HepG2 (cell line): ENCODE measurements around the gene ARHGEF10L. TPM values are rescaled to one million over a fixed set of nuclear protein-coding genes. Genes with fewer than 3 reads are reported as not detected.

Source experiments
- ATAC-seq: fragments of 200-7000 bp; cut with Tn5 transposase; 3 replicates; pipeline ENCODE4 v1.9.1; 2020; ENCODE audit warnings: mild to moderate bottlenecking, moderate library complexity
- BruUV-seq: library from RNA; stranded (reverse); fragments of 400-500 nt; replicated peaks from 2 replicates; lab custom pipeline; 2021; lab: Mats Ljungman, UMichigan
- CTCF ChIA-PET: fragments of 300-600 bp; formaldehyde crosslinking; extraction: SDS; loops from one replicate; lab custom pipeline; 2021; ENCODE audit warnings: low total read pairs, inconsistent platforms, low intra/inter-chr PET ratio; lab: Yijun Ruan, JAX
- POLR2A ChIA-PET: fragments of 350-600 bp; sonication (Branson Sonifier 250); formaldehyde crosslinking; loops from one replicate; lab custom pipeline; 2020; ENCODE audit warnings: antibody characterized with exemption, inconsistent platforms; lab: Yijun Ruan, JAX
- DNase-seq: peaks from one replicate; pipeline ENCODE4 v3.0.0-alpha.2; 2015; ENCODE audit warnings: low spot score
- FAIRE-seq: peaks from 3 replicates; lab custom pipeline; 2011; peaks lifted over from hg19 to GRCh38; lab: Jason Lieb, UNC
- H2AFZ ChIP-seq: one replicate; pipeline ENCODE4 v1.6.1; 2011; ENCODE audit warnings: low read length, inconsistent platforms
- H3K27ac ChIP-seq: fragments of 300-600 bp; 3 replicates; pipeline ENCODE4 v1.8.0; 2011; ENCODE audit warnings: mixed run types, mild to moderate bottlenecking, mixed read lengths, low read length, inconsistent platforms; ENCODE audit not compliant: insufficient read depth; ENCODE audit errors: extremely low read length
- H3K27me3 ChIP-seq, 2 experiments: fragments of 200-600 bp in 1 of 2; 2 replicates in 1 of 2; 3 replicates in 1 of 2; pipeline versions ENCODE4 v1.6.0 to v1.8.0; 2011; ENCODE audit warnings: low read length in 2 of 2, mild to moderate bottlenecking in 2 of 2, moderate library complexity in 2 of 2, inconsistent platforms in 1 of 2; ENCODE audit not compliant: insufficient read depth in 2 of 2, control insufficient read depth in 1 of 2
- H3K36me3 ChIP-seq, 2 experiments: fragments of 200-600 bp in 1 of 2; replicated peaks in 1 of 2; 2 replicates in 1 of 2; 3 replicates in 1 of 2; pipeline versions ENCODE4 v1.5.1 to v1.8.0; 2011; ENCODE audit warnings: low read length in 2 of 2, inconsistent platforms in 1 of 2; ENCODE audit not compliant: insufficient read depth in 2 of 2, control insufficient read depth in 1 of 2
- H3K4me1 ChIP-seq: 2 replicates; pipeline ENCODE4 v1.5.1; 2012; ENCODE audit warnings: low read length, inconsistent platforms; ENCODE audit not compliant: insufficient read depth
- H3K4me2 ChIP-seq: 2 replicates; pipeline ENCODE4 v1.6.0; 2011; ENCODE audit warnings: low read depth, low read length, inconsistent platforms
- H3K4me3 ChIP-seq, 3 experiments: fragments of 200-600 bp in 1 of 3; sonication (generic), shearing (Covaris generic) in 1 of 3; replicated peaks in 1 of 3; 2 replicates each; pipeline ENCODE4 v1.5.1; 2011 to 2016; ENCODE audit warnings: low read length in 3 of 3, inconsistent platforms in 2 of 3, low read depth in 2 of 3, mild to moderate bottlenecking in 2 of 3, control low read depth in 1 of 3, mixed read lengths in 1 of 3; ENCODE audit not compliant: insufficient read depth in 1 of 3
- H3K79me2 ChIP-seq: one replicate; pipeline ENCODE4 v1.6.1; 2011; ENCODE audit warnings: low read length, inconsistent platforms; ENCODE audit not compliant: insufficient read depth
- H3K9ac ChIP-seq: 2 replicates; pipeline ENCODE4 v1.6.0; 2011; ENCODE audit warnings: mild to moderate bottlenecking, low read depth, low read length, inconsistent platforms; ENCODE audit not compliant: insufficient read depth
- H3K9me3 ChIP-seq: 2 replicates; pipeline ENCODE4 v1.5.1; 2012; ENCODE audit warnings: mild to moderate bottlenecking, low read length
- H4K20me1 ChIP-seq: 2 replicates; pipeline ENCODE4 v1.6.0; 2011; ENCODE audit warnings: inconsistent platforms, mild to moderate bottlenecking, low read length, moderate library complexity; ENCODE audit not compliant: insufficient read depth
- ERF ChIP-seq: IDR thresholded peaks from 2 replicates; pipeline ENCODE4 v1.6.1; 2018; ENCODE audit warnings: missing biosample characterization, missing genetic modification reagents
- MZF1 ChIP-seq: sonication (generic); formaldehyde crosslinking; IDR thresholded peaks from 2 replicates; pipeline ENCODE4 v1.8.1; 2023; ENCODE audit warnings: mild to moderate bottlenecking, missing genetic modification reagents, borderline replicate concordance
- RBM39 ChIP-seq: fragments of 200-400 bp; formaldehyde crosslinking; IDR thresholded peaks from one replicate; pipeline ENCODE4 v1.6.1; 2018; ENCODE audit warnings: antibody characterized with exemption, mild to moderate bottlenecking, low read depth, low read length; ENCODE audit not compliant: poor library complexity, severe bottlenecking
- SKI ChIP-seq: fragments of 450-650 bp; IDR thresholded peaks from one replicate; pipeline ENCODE4 v1.6.1; 2018; ENCODE audit warnings: mild to moderate bottlenecking; ENCODE audit not compliant: partially characterized antibody
- ZFP36L1 ChIP-seq: sonication (generic); formaldehyde crosslinking; IDR thresholded peaks from 2 replicates; pipeline ENCODE4 v1.8.0; 2022; ENCODE audit warnings: mild to moderate bottlenecking, missing genetic modification reagents, moderate library complexity
- ZNF564 ChIP-seq: sonication (generic); formaldehyde crosslinking; IDR thresholded peaks from 2 replicates; pipeline ENCODE4 v1.8.1; 2023; ENCODE audit warnings: mild to moderate bottlenecking, missing genetic modification reagents
- ZNF720 ChIP-seq: sonication (generic); formaldehyde crosslinking; IDR thresholded peaks from 2 replicates; pipeline ENCODE4 v1.4.0; 2020; ENCODE audit warnings: missing genetic modification reagents
- ZNF768 ChIP-seq: sonication (generic); formaldehyde crosslinking; IDR thresholded peaks from 2 replicates; pipeline ENCODE4 v1.4.0; 2020; ENCODE audit warnings: missing genetic modification reagents
- ZNF770 ChIP-seq: sonication (generic); formaldehyde crosslinking; IDR thresholded peaks from 2 replicates; pipeline ENCODE4 v1.5.0; 2020; ENCODE audit warnings: mild to moderate bottlenecking, missing genetic modification reagents
- ZSCAN22 ChIP-seq: sonication (generic); formaldehyde crosslinking; IDR thresholded peaks from 2 replicates; pipeline ENCODE4 v1.4.0; 2020; ENCODE audit warnings: mild to moderate bottlenecking, missing genetic modification reagents
- WGBS: methylation state at CpG from one replicate; pipeline ENCODE4 v1.1.6; 2017; ENCODE audit warnings: low lambda C conversion rate; 5-methylcytosine and 5-hydroxymethylcytosine counted together
- in situ Hi-C: cut with HindIII; loops from 2 replicates; pipeline ENCODE4 v1.10.0; 2017; ENCODE audit warnings: low pct_unique_long_range_greater_than_20kb; ENCODE audit not compliant: extremely low pct_ligation_motif_present
- intact Hi-C: fragments of 100-400 bp; cut with micrococcal nuclease; formaldehyde crosslinking; loops from one replicate; pipeline ENCODE4 v1.10.0; 2022; ENCODE audit not compliant: unreplicated experiment
- polyA plus RNA-seq, 8 experiments: library from polyadenylated mRNA; depleted of rRNA in 3 of 8; stranded (reverse) in 7 of 8; unstranded in 1 of 8; fragments of >200 nt; fragmentation: Illumina TruSeq in 4 of 8; extraction: Trizol in 4 of 8; gene quantifications; 2 replicates each; pipeline versions ENCODE4 v1.2.1 to v1.2.3, GENCODE V29; 2011 to 2016; ENCODE audit warnings: low read depth in 4 of 8, missing spikeins in 1 of 8, mixed read lengths in 1 of 8; ENCODE audit not compliant: insufficient read depth in 1 of 8
- total RNA-seq, 5 experiments: library from RNA; depleted of rRNA; stranded (reverse); fragments of >200 nt; fragmentation: Illumina TruSeq; extraction: Trizol; gene quantifications; 2 replicates each; pipeline ENCODE4 v1.2.3, GENCODE V29; 2016; ENCODE audit warnings: low read depth in 1 of 5
- TF ChIP-seq, protein P1 (sequence below): sonication (generic); formaldehyde crosslinking; IDR thresholded peaks from 2 replicates; pipeline ENCODE4 v1.8.0; 2023; ENCODE audit warnings: mild to moderate bottlenecking, missing genetic modification reagents
- TF ChIP-seq, protein P2 (sequence below): sonication (generic); formaldehyde crosslinking; conservative IDR thresholded peaks from 2 replicates; pipeline ENCODE4 v1.4.0; 2020; ENCODE audit warnings: missing genetic modification reagents

ARHGEF10L gene
- total and polyA plus RNA-seq, 2 of the 13 experiments (the other 11 are each of a cell fraction or from before 2014, with no cell fraction given), result 46.5 to 78.3 TPM

GRCh38 chr1:17734609-17735008, 195.1 kb downstream of the ARHGEF10L start:
- Histone ChIP-seq H3K4me1 (no peaks in the 10 kb centered on the region), H2AFZ (no peak overlapping the region), H4K20me1 (0 out of 2 replicates have a peak, but pooled peaks cover 2% of the 10 kb centered on the region), H3K36me3 (no peaks in the 10 kb centered on the region), H3K27ac (no peak overlapping the region), H3K9me3 (no peaks in the 10 kb centered on the region), H3K4me2 (no peak overlapping the region), H3K79me2 (no peaks in the 10 kb centered on the region), H3K4me3 (no peak overlapping the region), H3K27me3 (peaks cover 4 to 46% of the 10 kb centered on the region in 2 experiments), H3K9ac (no peak overlapping the region)
- DNase-seq, result no peak
- ChIA-PET CTCF (no interaction called here), POLR2A (no interaction called here)
- intact Hi-C loops (no loop called here), in situ Hi-C loops (no loop called here)
- TF ChIP-seq ZNF770 (CRISPR knock-in tag), result no peak
- peak; percentile 49; the same call in 1 of the 2 replicates for TF ChIP-seq ZNF768 (CRISPR knock-in tag)
- no TSS peak for BruUV-seq
- 57% methylated on average over 7 of the region's 7 CpGs for WGBS
- no peak for FAIRE-seq
- no peak for ATAC-seq

DNA sequence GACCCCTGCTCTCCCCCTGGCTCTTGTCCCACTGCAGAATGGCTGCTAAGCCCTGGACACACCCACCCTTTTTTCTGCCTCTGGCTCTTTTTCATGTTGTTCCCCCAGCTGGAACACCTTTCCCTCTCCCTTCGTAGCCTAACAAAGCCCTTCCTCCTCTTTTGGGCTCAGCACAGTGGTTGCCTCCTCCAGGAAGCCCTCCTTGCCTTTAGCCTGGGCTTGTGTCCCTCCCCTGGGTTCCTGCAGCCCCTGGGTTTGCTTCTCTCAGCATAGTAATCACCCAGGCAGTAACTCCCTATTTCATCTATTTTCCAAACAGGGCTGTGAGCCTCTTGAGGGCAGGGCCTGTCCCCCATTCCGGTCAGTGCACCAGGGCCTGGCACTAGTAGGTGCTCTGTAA, 195.8 kb downstream of the ARHGEF10L start:
- Histone ChIP-seq H3K9me3 (no peaks in the 10 kb centered on the region), H4K20me1 (0 out of 2 replicates have a peak, but pooled peaks cover 2% of the 10 kb centered on the region), H3K4me2 (no peak overlapping the region), H3K4me3 (no peak overlapping the region), H2AFZ (no peak overlapping the region), H3K36me3 (no peaks in the 10 kb centered on the region), H3K9ac (no peak overlapping the region), H3K27ac (no peak overlapping the region), H3K27me3 (peaks cover 5 to 42% of the 10 kb centered on the region in 2 experiments), H3K79me2 (no peaks in the 10 kb centered on the region), H3K4me1 (no peaks in the 10 kb centered on the region)
- WGBS, result 6% methylated on average over 2 of the region's 2 CpGs
- intact Hi-C loops, result no loop called here
- FAIRE-seq, result no peak
- no TSS peak for BruUV-seq
- in situ Hi-C loops, result no loop called here
- POLR2A ChIA-PET, result no interaction called here
- DNase-seq, result no peak
- CTCF ChIA-PET, result no interaction called here
- no peak for ATAC-seq
- TF ChIP-seq MZF1 (CRISPR knock-in tag) (no peak), RBM39 (no peak), ZNF564 (CRISPR knock-in tag) (no peak), ZNF720 (no peak), ERF (CRISPR knock-in tag) (no peak), ZFP36L1 (CRISPR knock-in tag) (no peak), SKI (no peak), ZSCAN22 (CRISPR knock-in tag) (no peak)
- TF ChIP-seq, protein P1, sequence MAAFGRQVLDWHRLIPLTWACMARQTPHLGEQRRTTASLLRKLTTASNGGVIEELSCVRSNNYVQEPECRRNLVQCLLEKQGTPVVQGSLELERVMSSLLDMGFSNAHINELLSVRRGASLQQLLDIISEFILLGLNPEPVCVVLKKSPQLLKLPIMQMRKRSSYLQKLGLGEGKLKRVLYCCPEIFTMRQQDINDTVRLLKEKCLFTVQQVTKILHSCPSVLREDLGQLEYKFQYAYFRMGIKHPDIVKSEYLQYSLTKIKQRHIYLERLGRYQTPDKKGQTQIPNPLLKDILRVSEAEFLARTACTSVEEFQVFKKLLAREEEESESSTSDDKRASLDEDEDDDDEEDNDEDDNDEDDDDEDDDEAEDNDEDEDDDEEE (CRISPR knock-in tag), result no peak
- TF ChIP-seq, protein P2, sequence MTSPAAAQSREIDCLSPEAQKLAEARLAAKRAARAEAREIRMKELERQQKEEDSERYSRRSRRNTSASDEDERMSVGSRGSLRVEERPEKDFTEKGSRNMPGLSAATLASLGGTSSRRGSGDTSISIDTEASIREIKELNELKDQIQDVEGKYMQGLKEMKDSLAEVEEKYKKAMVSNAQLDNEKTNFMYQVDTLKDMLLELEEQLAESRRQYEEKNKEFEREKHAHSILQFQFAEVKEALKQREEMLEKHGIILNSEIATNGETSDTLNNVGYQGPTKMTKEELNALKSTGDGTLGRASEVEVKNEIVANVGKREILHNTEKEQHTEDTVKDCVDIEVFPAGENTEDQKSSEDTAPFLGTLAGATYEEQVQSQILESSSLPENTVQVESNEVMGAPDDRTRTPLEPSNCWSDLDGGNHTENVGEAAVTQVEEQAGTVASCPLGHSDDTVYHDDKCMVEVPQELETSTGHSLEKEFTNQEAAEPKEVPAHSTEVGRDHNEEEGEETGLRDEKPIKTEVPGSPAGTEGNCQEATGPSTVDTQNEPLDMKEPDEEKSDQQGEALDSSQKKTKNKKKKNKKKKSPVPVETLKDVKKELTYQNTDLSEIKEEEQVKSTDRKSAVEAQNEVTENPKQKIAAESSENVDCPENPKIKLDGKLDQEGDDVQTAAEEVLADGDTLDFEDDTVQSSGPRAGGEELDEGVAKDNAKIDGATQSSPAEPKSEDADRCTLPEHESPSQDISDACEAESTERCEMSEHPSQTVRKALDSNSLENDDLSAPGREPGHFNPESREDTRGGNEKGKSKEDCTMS (CRISPR knock-in tag), result no peak
